Measurements from ENCODE around the gene ZSWIM5.

DNA sequence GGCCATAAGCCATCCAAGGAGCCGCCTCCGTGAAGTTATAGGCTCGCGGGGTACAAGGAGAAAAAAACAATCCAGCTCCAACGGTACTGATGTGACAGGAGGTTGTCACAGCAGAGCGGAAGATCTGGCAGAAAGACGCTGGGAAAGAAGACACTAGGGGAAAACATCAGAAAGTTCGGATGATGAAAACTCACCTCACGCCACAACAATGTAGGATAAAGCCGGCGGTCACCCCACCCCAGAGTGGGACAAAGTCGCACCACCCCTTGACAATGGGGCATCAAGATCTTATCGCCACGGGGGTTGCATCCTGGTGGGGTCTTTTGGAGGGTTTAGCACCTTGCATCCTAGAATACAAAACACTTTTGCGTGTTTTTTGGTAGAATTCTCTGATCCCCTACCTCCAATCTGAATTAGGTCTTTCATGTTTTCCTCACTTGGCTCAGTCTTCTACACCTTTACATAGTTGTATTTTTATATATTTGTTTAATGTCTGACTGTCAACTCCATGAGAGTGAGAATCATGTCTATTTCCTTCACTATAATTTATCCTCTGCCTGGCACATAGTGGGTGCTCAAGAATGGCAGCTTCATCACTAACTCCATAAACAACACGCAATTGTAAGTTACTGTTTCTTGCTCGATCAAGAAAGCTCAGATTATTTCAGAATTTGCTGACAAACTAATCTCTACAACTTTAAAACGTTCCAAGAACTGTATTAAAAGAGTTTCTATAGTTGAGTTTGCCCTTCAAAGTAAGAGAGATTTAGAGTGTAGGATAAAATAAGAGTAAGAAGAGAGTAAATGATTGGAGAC is 611 bp upstream of the ZSWIM5 start:
- TF ChIP-seq, protein P1, sequence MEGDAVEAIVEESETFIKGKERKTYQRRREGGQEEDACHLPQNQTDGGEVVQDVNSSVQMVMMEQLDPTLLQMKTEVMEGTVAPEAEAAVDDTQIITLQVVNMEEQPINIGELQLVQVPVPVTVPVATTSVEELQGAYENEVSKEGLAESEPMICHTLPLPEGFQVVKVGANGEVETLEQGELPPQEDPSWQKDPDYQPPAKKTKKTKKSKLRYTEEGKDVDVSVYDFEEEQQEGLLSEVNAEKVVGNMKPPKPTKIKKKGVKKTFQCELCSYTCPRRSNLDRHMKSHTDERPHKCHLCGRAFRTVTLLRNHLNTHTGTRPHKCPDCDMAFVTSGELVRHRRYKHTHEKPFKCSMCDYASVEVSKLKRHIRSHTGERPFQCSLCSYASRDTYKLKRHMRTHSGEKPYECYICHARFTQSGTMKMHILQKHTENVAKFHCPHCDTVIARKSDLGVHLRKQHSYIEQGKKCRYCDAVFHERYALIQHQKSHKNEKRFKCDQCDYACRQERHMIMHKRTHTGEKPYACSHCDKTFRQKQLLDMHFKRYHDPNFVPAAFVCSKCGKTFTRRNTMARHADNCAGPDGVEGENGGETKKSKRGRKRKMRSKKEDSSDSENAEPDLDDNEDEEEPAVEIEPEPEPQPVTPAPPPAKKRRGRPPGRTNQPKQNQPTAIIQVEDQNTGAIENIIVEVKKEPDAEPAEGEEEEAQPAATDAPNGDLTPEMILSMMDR (conservative IDR thresholded peaks at IDR 0.05 in 1 of 2, IDR thresholded peaks at IDR 0.05 in 1 of 2; ENCODE audit: extremely low read depth in 1 of 2, insufficient read depth in 1 of 2, low read depth in 1 of 2, low read length in 2 of 2), result no peak
- no peak for TF ChIP-seq EZH2 (IDR thresholded peaks at IDR 0.05; ENCODE audit: borderline replicate concordance, low read length)
